Body of pancreas (tissue), 4 donors: ENCODE data around the gene HUNK. TPM values are rescaled to one million over a fixed set of nuclear protein-coding genes. Genes with fewer than 3 reads are reported as not detected.
A peak's percentile ranks its signal among the peaks of the same experiment; 100 is the strongest.
"Not testable (repeated sequence)": the region's sequence is repeated elsewhere in the genome, so short reads cannot be mapped to it uniquely, and the experiment has no call there.

Experiments used
- ATAC-seq: fragments of 150-250 bp; one replicate; pipeline ENCODE4 v1.9.1; 2016
- DNase-seq, 4 donors: peaks; one replicate each; pipeline ENCODE4 v3.0.0-alpha.2; 2019
- H3K27ac ChIP-seq, 4 donors: fragments of 200-600 bp; sonication (generic); 1 replicate in 3 of 4; 2 replicates in 1 of 4; pipeline versions ENCODE4 v1.5.1 to v1.6.1; 2016 to 2019; ENCODE audit warnings: mild to moderate bottlenecking in 1 of 4, mixed read lengths in 1 of 4, moderate library complexity in 1 of 4
- H3K27me3 ChIP-seq, 2 donors: fragments of 200-600 bp; sonication (generic); one replicate each; pipeline ENCODE4 v1.6.0; 2016; ENCODE audit warnings: mild to moderate bottlenecking in 1 of 2
- H3K36me3 ChIP-seq, 2 donors: fragments of 200-600 bp; sonication (generic); replicated peaks in 1 of 2; 2 replicates each; pipeline ENCODE4 v1.5.1; 2016; ENCODE audit warnings: low read depth in 2 of 2; ENCODE audit not compliant: insufficient read depth in 1 of 2
- H3K4me1 ChIP-seq: fragments of 200-600 bp; sonication (generic); one replicate; pipeline ENCODE4 v1.6.0; 2016
- H3K4me3 ChIP-seq, 2 donors: fragments of 200-600 bp; sonication (generic); 1 replicate in 1 of 2; 2 replicates in 1 of 2; pipeline ENCODE4 v1.5.1; 2016 to 2019
- H3K9me3 ChIP-seq, 3 donors: fragments of 200-600 bp; sonication (generic); 1 replicate in 2 of 3; 2 replicates in 1 of 3; pipeline ENCODE4 v1.5.1; 2016
- CTCF ChIP-seq, 7 experiments: fragments of 450-650 bp in 4 of 7; fragments of 200-600 bp in 3 of 7; sonication (generic) in 3 of 7; IDR thresholded peaks; one replicate each; pipeline ENCODE4 v1.5.1; 2016 to 2019; ENCODE audit warnings: antibody characterized with exemption in 7 of 7
- POLR2A ChIP-seq, 3 donors: fragments of 450-650 bp; IDR thresholded peaks; one replicate each; pipeline ENCODE4 v1.6.1; 2016; ENCODE audit warnings: antibody characterized with exemption in 3 of 3, mild to moderate bottlenecking in 2 of 3
- WGBS, 2 donors: methylation state at CpG; one replicate each; pipeline ENCODE4 v1.1.5; 2017; 5-methylcytosine and 5-hydroxymethylcytosine counted together
- intact Hi-C: fragments of 100-400 bp; cut with DNase I; formaldehyde crosslinking; loops from one replicate; pipeline ENCODE4 v1.15.1; 2023
- total RNA-seq, 2 donors: library from RNA; depleted of rRNA; stranded (reverse); fragments of >200 nt; gene quantifications; one replicate each; pipeline ENCODE4 v1.1.0, GENCODE V29; 2016

The HUNK gene
- total RNA-seq, 2 donors from 2014 or later, result 6.7 to 9.2 TPM

GRCh38 chr21:32022146-32022545 is 149.3 kb downstream of the HUNK start:
- H3K4me1 ChIP-seq, result peaks cover 16% of the 10 kb centered on the region
- ATAC-seq (peak; percentile 3), DNase-seq (no peak)
- no peak overlapping the region for H3K4me3 ChIP-seq
- TF ChIP-seq POLR2A (IDR thresholded peaks at IDR 0.05) (no peak), CTCF (IDR thresholded peaks at IDR 0.05) (no peak)
- H3K36me3 ChIP-seq, result no peaks in the 10 kb centered on the region
- WGBS, 2 donors, result 51% methylated on average over 6 of the region's 6 CpGs
- no peaks in the 10 kb centered on the region for H3K9me3 ChIP-seq
- intact Hi-C loops, result no loop called here
- H3K27me3 ChIP-seq, result no peaks in the 10 kb centered on the region
- H3K27ac ChIP-seq, result peak overlapping the region in 3 of 4 donors; percentile 2 to 74 (median 66)

- Histone ChIP-seq H3K9me3 (no peaks in the 10 kb centered on the region), H3K27me3 (no peaks in the 10 kb centered on the region), H3K4me3 (no peak overlapping the region), H3K36me3 (no peaks in the 10 kb centered on the region), H3K27ac (no peak overlapping the region), H3K4me1 (no peaks in the 10 kb centered on the region)
- ATAC-seq (no peak), DNase-seq (no peak)
- intact Hi-C loops, result no loop called here
- WGBS, 2 donors, result 65 to 68% methylated on average over 7 of the region's 7 CpGs
- no peak for TF ChIP-seq CTCF (IDR thresholded peaks at IDR 0.05)
- TF ChIP-seq POLR2A (IDR thresholded peaks at IDR 0.05), result no peak
Measured at GRCh38 chr21:32030146-32030652, 157.4 kb downstream of the HUNK start.

GRCh38 chr21:32034850-32035249 is 162.0 kb downstream of the HUNK start:
- TF ChIP-seq CTCF (IDR thresholded peaks at IDR 0.05), result no peak
- no peak for TF ChIP-seq POLR2A (IDR thresholded peaks at IDR 0.05)
- H3K27me3 ChIP-seq, result no peaks in the 10 kb centered on the region
- intact Hi-C loops, result no loop called here
- 79 to 80% methylated on average over 5 of the region's 5 CpGs for WGBS, 2 donors
- DNase-seq, result no peak
- H3K36me3 ChIP-seq, result no peaks in the 10 kb centered on the region
- no peaks in the 10 kb centered on the region for H3K9me3 ChIP-seq
- no peaks in the 10 kb centered on the region for H3K4me1 ChIP-seq
- H3K27ac ChIP-seq, result no peak overlapping the region
- no peak overlapping the region for H3K4me3 ChIP-seq
- ATAC-seq, result no peak

GRCh38 chr21:32035617-32036016 is 162.8 kb downstream of the HUNK start:
- TF ChIP-seq CTCF (IDR thresholded peaks at IDR 0.05) (no peak), POLR2A (IDR thresholded peaks at IDR 0.05) (no peak)
- no peak for ATAC-seq
- Histone ChIP-seq H3K27me3 (no peaks in the 10 kb centered on the region), H3K36me3 (no peaks in the 10 kb centered on the region), H3K4me1 (no peaks in the 10 kb centered on the region), H3K27ac (no peak overlapping the region), H3K4me3 (no peak overlapping the region), H3K9me3 (no peaks in the 10 kb centered on the region)
- intact Hi-C loops, result no loop called here
- 54 to 79% methylated on average over 2 of the region's 2 CpGs for WGBS, 2 donors
- no peak for DNase-seq

- Histone ChIP-seq H3K4me1 (no peaks in the 10 kb centered on the region), H3K4me3 (no peak overlapping the region), H3K27me3 (no peaks in the 10 kb centered on the region), H3K27ac (no peak overlapping the region), H3K36me3 (no peaks in the 10 kb centered on the region), H3K9me3 (no peaks in the 10 kb centered on the region)
- WGBS, 2 donors, result 89% methylated on average over 2 of the region's 2 CpGs
- no peak for ATAC-seq
- TF ChIP-seq CTCF (IDR thresholded peaks at IDR 0.05) (no peak), POLR2A (IDR thresholded peaks at IDR 0.05) (no peak)
- DNase-seq, result no peak
- intact Hi-C loops, result no loop called here
Measured at GRCh38 chr21:32036756-32037155, 163.9 kb downstream of the HUNK start.

- intact Hi-C loops, H3K27me3 ChIP-seq, H3K9me3 ChIP-seq, ATAC-seq, H3K4me3 ChIP-seq, H3K36me3 ChIP-seq, H3K4me1 ChIP-seq, DNase-seq, H3K27ac ChIP-seq: not testable (repeated sequence)
- 90 to 91% methylated on average over 4 of the region's 4 CpGs for WGBS, 2 donors
Measured at GRCh38 chr21:32038751-32039150, 165.9 kb downstream of the HUNK start.
